Camera-type eye (tissue), 1 donor: ENCODE measurements around the gene FAM43B. TPM values are rescaled to one million over a fixed set of nuclear protein-coding genes. Genes with fewer than 3 reads are reported as not detected.

Experiments used
- total RNA-seq: library from RNA; depleted of rRNA; stranded (reverse); fragments of >200 nt; gene quantifications from one replicate; pipeline ENCODE4 v1.2.3, GENCODE V29; 2014

Gene FAM43B
- total RNA-seq = 2.0 TPM

GRCh38 chr1:20551945-20552727, at the start of gene FAM43B:
Gene FAM43B (plus strand): TSS chr1:20552573. CDS start chr1:20552974, 401 bp downstream.

GRCh38 chr1:20507564-20508410, 44.6 kb upstream of the FAM43B start, which contains the start of gene MUL1:
Gene MUL1 (minus strand): TSS chr1:20508151. CDS start chr1:20508024, 127 bp downstream.

GRCh38 chr1:20588634-20589225, 36.4 kb downstream of the FAM43B start, which contains the start of gene CDA:
Gene CDA (plus strand): TSS chr1:20589097. CDS start chr1:20589130, 33 bp downstream.

Other genes with a start within 250 kb of the FAM43B start
- gene CAMK2N1, start 66.4 kb upstream of the FAM43B start, total RNA-seq = 27.9 TPM
- 33.8 TPM for gene MUL1, start 44.4 kb upstream of the FAM43B start, total RNA-seq
- gene CDA, start 36.5 kb downstream of the FAM43B start, total RNA-seq = not detected
- gene PINK1, start 80.9 kb downstream of the FAM43B start, total RNA-seq = 64.0 TPM
- 141 TPM for gene DDOST, start 108.8 kb downstream of the FAM43B start, total RNA-seq
- 4.7 TPM for gene KIF17, start 165.4 kb downstream of the FAM43B start, total RNA-seq
- 0.49 TPM for gene SH2D5, start 180.1 kb downstream of the FAM43B start, total RNA-seq
- 462 TPM for gene HP1BP3, start 234.7 kb downstream of the FAM43B start, total RNA-seq